Measurements from ENCODE around the gene PER2. TPM values are rescaled to one million over a fixed set of nuclear protein-coding genes. Genes with fewer than 3 reads are reported as not detected.
A peak's percentile ranks its signal among the peaks of the same experiment; 100 is the strongest.

The PER2 gene
- total and polyA plus RNA-seq, 9 of the 15 experiments (the other 6 are each of a cell fraction or from before 2014, with no cell fraction given) = 1.1 to 10.3 (median 2.9) TPM

- no peak for TF ChIP-seq DLX4 (CRISPR knock-in tag; IDR thresholded peaks at IDR 0.05)
- TF ChIP-seq ZC3H4 (CRISPR knock-in tag; IDR thresholded peaks at IDR 0.05; ENCODE audit: borderline replicate concordance) = no peak
- TF ChIP-seq POLR2AphosphoS5 (IDR thresholded peaks at IDR 0.05; ENCODE audit: control insufficient read depth, insufficient read depth, low read depth, low read length) = 0 out of 2 replicates have a peak, but pooled peaks have one; percentile 1
- TF ChIP-seq SIN3A (IDR thresholded peaks at IDR 0.05; ENCODE audit: borderline replicate concordance in 2 of 2, control insufficient read depth in 1 of 2, low read depth in 2 of 2, low read length in 2 of 2) = peak; percentile 18 to 67; a peak in 1 of 4 replicates
- TF ChIP-seq HOXB6 (CRISPR knock-in tag; IDR thresholded peaks at IDR 0.05; ENCODE audit: borderline replicate concordance) = no peak
- TF ChIP-seq RREB1 (CRISPR knock-in tag; IDR thresholded peaks at IDR 0.05) = 0 out of 2 replicates have a peak, but pooled peaks have one; percentile 38
- TF ChIP-seq HMGN3 (IDR thresholded peaks at IDR 0.05; ENCODE audit: borderline replicate concordance, extremely low read depth, insufficient read length, low read depth, low read length) = peak; percentile 76
- no peak for TF ChIP-seq ZNF143 (CRISPR knock-in tag; IDR thresholded peaks at IDR 0.05)
- no peak for TF ChIP-seq ZBTB33 (CRISPR knock-in tag; IDR thresholded peaks at IDR 0.05)
- TF ChIP-seq E2F8 (IDR thresholded peaks at IDR 0.05; ENCODE audit: low read depth, partially characterized antibody) = no peak
- TF ChIP-seq ZBTB12 (CRISPR knock-in tag; IDR thresholded peaks at IDR 0.05) = no peak
- no peak for TF ChIP-seq RCOR1 (IDR thresholded peaks at IDR 0.05; ENCODE audit: borderline replicate concordance in 1 of 2, low read depth in 2 of 2, low read length in 2 of 2)
Measured at GRCh38 chr2:238288650-238289573, 502 bp upstream of the PER2 start (continued).

All from K562 (cell line).